ENCODE results near the gene GAL3ST1. TPM values are rescaled to one million over a fixed set of nuclear protein-coding genes. Genes with fewer than 3 reads are reported as not detected.

Gene GAL3ST1
- total RNA-seq, 1 experiment from 2014 or later, result 2.1 TPM

DNA sequence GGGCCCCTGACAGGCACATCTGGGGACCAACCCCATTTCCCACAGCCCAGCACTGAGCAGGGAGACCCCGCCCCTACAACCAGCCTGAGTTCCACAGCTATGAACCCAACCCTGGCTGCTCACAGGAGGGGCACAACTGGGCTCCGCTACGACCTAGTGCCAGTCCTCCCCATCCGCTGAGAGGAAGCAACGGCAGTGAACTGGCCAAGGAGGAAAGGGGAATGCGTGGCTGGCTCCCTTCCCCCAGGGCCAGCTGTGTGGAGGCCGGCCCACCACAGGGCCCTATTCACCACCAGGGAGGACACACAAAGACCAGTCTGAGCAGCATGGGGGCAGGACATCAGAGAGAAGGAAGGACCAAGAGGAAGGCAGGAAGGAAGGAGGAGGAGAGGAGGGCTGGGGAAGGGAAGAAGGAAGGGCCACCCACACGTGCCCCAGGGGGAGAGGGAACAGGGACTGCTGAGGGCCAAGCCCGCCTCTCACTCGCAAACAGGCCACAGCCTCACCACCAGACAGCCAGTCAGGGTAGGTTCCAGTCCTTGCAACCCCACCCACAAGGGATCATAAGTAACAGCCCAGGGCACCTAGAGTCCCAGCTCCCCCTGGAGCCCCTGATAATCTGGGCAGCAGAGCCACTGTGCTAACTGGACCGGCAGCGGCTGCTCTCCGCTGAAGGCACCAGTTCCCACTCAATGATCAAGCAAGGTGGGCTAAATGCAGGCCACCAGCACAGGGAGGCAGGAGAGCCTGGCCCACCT lies 8.5 kb upstream of the GAL3ST1 start:
- DNase-seq (ENCODE audit: low read depth, low spot score) (no peak), ATAC-seq (no peak)
- TF ChIP-seq ZNF274 (IDR thresholded peaks at IDR 0.05; ENCODE audit: low read depth, low read length) (no peak), ATF3 (IDR thresholded peaks at IDR 0.05) (no peak), EGR1 (IDR thresholded peaks at IDR 0.05; ENCODE audit: low read depth) (no peak), EZH2 (IDR thresholded peaks at IDR 0.05) (no peak), ZFX (IDR thresholded peaks at IDR 0.05) (no peak), POLR2AphosphoS5 (IDR thresholded peaks at IDR 0.05; ENCODE audit: low read depth, low read length) (no peak)
- Histone ChIP-seq H3K4me3 (replicated peaks in 1 of 2; ENCODE audit: low read depth in 1 of 2, low read length in 2 of 2) (no peak overlapping the region), H3K79me2 (ENCODE audit: insufficient read depth, low read length) (peaks cover 51% of the 10 kb centered on the region), H2AFZ (ENCODE audit: low read depth, low read length, poor library complexity, severe bottlenecking) (no peak overlapping the region), H3K9me2 (ENCODE audit: insufficient read depth) (no peaks in the 10 kb centered on the region), H3K9ac (ENCODE audit: low read length) (no peak overlapping the region), H3K27me3 (ENCODE audit: insufficient read depth, low read length) (no peaks in the 10 kb centered on the region), H4K20me1 (ENCODE audit: insufficient read depth) (no peaks in the 10 kb centered on the region), H3K9me3 (ENCODE audit: control insufficient read depth in 1 of 2, insufficient read depth in 1 of 2, low read depth in 1 of 2, low read length in 2 of 2) (no peaks in the 10 kb centered on the region), H3K4me2 (ENCODE audit: low read length) (no peak overlapping the region), H3K4me1 (ENCODE audit: control insufficient read depth in 1 of 2, insufficient read depth in 2 of 2, low read length in 2 of 2) (no peaks in the 10 kb centered on the region), H3K36me3 (ENCODE audit: control insufficient read depth in 1 of 2, insufficient read depth in 2 of 2, low read length in 2 of 2) (peaks cover 60 to 96% of the 10 kb centered on the region in 2 experiments), H3K27ac (ENCODE audit: low read depth, low read length) (no peak overlapping the region)
- no TSS peak for BruUV-seq (replicated peaks)
- CTCF ChIA-PET, result no interaction called here
- RAD21 ChIA-PET (ENCODE audit: low non-redundant PET in 1 of 2, low total read pairs in 2 of 2, uncharacterized antibody in 2 of 2, unreplicated experiment in 2 of 2), result no interaction called here
- intact Hi-C loops (cut with micrococcal nuclease), result no loop called here
- POLR2A ChIA-PET, result no interaction called here

DNA sequence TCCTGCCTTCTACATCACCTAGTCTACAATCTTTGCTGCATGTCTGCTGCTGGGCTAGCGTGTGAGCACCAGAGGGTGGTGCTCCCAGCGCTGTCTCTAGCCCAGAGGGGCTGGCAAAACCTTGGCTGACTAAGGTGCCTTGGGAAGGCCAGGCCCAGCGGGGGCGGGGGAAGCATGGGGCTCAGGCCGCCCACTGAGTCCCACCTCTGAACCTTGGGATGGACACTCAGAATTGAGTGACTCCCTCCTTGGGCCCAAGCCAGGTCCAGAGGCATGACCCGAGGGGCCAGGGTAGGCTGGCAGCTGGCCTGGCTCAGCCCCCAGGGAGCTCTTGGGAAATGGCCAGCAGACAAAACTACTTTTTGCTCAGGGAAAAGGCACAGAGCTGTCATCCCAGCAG lies 7.6 kb upstream of the GAL3ST1 start:
- DNase-seq (ENCODE audit: low read depth, low spot score) (no peak), ATAC-seq (no peak)
- H3K36me3 ChIP-seq (ENCODE audit: control insufficient read depth in 1 of 2, insufficient read depth in 2 of 2, low read length in 2 of 2), result peaks cover 53 to 88% of the 10 kb centered on the region in 2 experiments
- no peak for TF ChIP-seq POLR2A (IDR thresholded peaks at IDR 0.05; ENCODE audit: borderline replicate concordance, extremely low read depth, insufficient read depth, insufficient read length)
- TF ChIP-seq CEBPB (IDR thresholded peaks at IDR 0.05; ENCODE audit: low read depth), result no peak
- TF ChIP-seq ZFX (IDR thresholded peaks at IDR 0.05), result no peak
- no peak for TF ChIP-seq EZH2 (IDR thresholded peaks at IDR 0.05)
- TF ChIP-seq RAD21 (IDR thresholded peaks at IDR 0.05; ENCODE audit: low read depth), result no peak
- no peak for TF ChIP-seq ZNF274 (IDR thresholded peaks at IDR 0.05; ENCODE audit: low read depth, low read length)
- TF ChIP-seq FOSL1 (IDR thresholded peaks at IDR 0.05; ENCODE audit: low read depth), result no peak
- no peak for TF ChIP-seq CBX3 (IDR thresholded peaks at IDR 0.05; ENCODE audit: low read depth)
- no peak for TF ChIP-seq TCF7L2 (IDR thresholded peaks at IDR 0.05; ENCODE audit: borderline replicate concordance, extremely low read depth, insufficient read depth, insufficient read length)
- TF ChIP-seq ELF1 (IDR thresholded peaks at IDR 0.05; ENCODE audit: borderline replicate concordance, low read depth), result no peak
- no peak for TF ChIP-seq EGR1 (IDR thresholded peaks at IDR 0.05; ENCODE audit: low read depth)
- no peak for TF ChIP-seq POLR2AphosphoS5 (IDR thresholded peaks at IDR 0.05; ENCODE audit: low read depth, low read length)
- no peak for TF ChIP-seq MAX (IDR thresholded peaks at IDR 0.05)
- TF ChIP-seq, protein P1, sequence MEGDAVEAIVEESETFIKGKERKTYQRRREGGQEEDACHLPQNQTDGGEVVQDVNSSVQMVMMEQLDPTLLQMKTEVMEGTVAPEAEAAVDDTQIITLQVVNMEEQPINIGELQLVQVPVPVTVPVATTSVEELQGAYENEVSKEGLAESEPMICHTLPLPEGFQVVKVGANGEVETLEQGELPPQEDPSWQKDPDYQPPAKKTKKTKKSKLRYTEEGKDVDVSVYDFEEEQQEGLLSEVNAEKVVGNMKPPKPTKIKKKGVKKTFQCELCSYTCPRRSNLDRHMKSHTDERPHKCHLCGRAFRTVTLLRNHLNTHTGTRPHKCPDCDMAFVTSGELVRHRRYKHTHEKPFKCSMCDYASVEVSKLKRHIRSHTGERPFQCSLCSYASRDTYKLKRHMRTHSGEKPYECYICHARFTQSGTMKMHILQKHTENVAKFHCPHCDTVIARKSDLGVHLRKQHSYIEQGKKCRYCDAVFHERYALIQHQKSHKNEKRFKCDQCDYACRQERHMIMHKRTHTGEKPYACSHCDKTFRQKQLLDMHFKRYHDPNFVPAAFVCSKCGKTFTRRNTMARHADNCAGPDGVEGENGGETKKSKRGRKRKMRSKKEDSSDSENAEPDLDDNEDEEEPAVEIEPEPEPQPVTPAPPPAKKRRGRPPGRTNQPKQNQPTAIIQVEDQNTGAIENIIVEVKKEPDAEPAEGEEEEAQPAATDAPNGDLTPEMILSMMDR (IDR thresholded peaks at IDR 0.05 in 2 of 3, conservative IDR thresholded peaks at IDR 0.05 in 1 of 3; ENCODE audit: borderline replicate concordance in 1 of 3, insufficient read depth in 1 of 3, low read depth in 2 of 3, low read length in 2 of 3), result no peak
- RAD21 ChIA-PET (ENCODE audit: low non-redundant PET in 1 of 2, low total read pairs in 2 of 2, uncharacterized antibody in 2 of 2, unreplicated experiment in 2 of 2), result no interaction called here
- no peaks in the 10 kb centered on the region for H4K20me1 ChIP-seq (ENCODE audit: insufficient read depth)
- intact Hi-C loops (cut with micrococcal nuclease), result no loop called here
- H3K27ac ChIP-seq (ENCODE audit: low read depth, low read length), result no peak overlapping the region
- H3K79me2 ChIP-seq (ENCODE audit: insufficient read depth, low read length), result peaks cover 41% of the 10 kb centered on the region; the same call in 1 of the 2 replicates
- no peaks in the 10 kb centered on the region for H3K27me3 ChIP-seq (ENCODE audit: insufficient read depth, low read length)
- H3K4me2 ChIP-seq (ENCODE audit: low read length), result no peak overlapping the region
- no peaks in the 10 kb centered on the region for H3K9me2 ChIP-seq (ENCODE audit: insufficient read depth)
- H3K4me1 ChIP-seq (ENCODE audit: control insufficient read depth in 1 of 2, insufficient read depth in 2 of 2, low read length in 2 of 2), result no peaks in the 10 kb centered on the region
- no peak overlapping the region for H2AFZ ChIP-seq (ENCODE audit: low read depth, low read length, poor library complexity, severe bottlenecking)
- no TSS peak for BruUV-seq (replicated peaks)
- POLR2A ChIA-PET, result no interaction called here
- CTCF ChIA-PET, result no interaction called here
- H3K9ac ChIP-seq (ENCODE audit: low read length), result no peak overlapping the region
- H3K4me3 ChIP-seq (replicated peaks in 1 of 2; ENCODE audit: low read depth in 1 of 2, low read length in 2 of 2), result no peak overlapping the region
- no peaks in the 10 kb centered on the region for H3K9me3 ChIP-seq (ENCODE audit: control insufficient read depth in 1 of 2, insufficient read depth in 1 of 2, low read depth in 1 of 2, low read length in 2 of 2)
